Posterior vena cava (tissue), 2 donors: Measurements from ENCODE around the gene CLINT1. TPM values are rescaled to one million over a fixed set of nuclear protein-coding genes. Genes with fewer than 3 reads are reported as not detected.

ENCODE experiments used
- DNase-seq: peaks from one replicate; pipeline ENCODE4 v3.0.0-alpha.2; 2020; ENCODE audit warnings: low spot score
- intact Hi-C, 2 donors: fragments of 100-400 bp; cut with DNase I; formaldehyde crosslinking; loops; one replicate each; pipeline versions ENCODE4 v1.14.1 to v1.14.2; 2022 to 2023
- total RNA-seq, 2 donors: library from RNA; stranded (reverse); fragmentation: NEBNext Ultra II Directional; extraction: Animal tissue kit (Norgen Biotek cat#: 25700); gene quantifications; one replicate each; pipeline ENCODE4 v1.2.1, GENCODE V29; 2021
- donor health status: DM: yes; HTN: yes; CAD: no.
- donor health status: DM: yes; HTN: yes; CAD: no.

The CLINT1 gene
- total RNA-seq, 2 donors from 2014 or later, result 44.0 to 59.4 TPM

GRCh38 chr5:157779221-157779620 lies 79.7 kb downstream of the CLINT1 start:
- intact Hi-C loops, result no loop called here
- no peak for DNase-seq

GRCh38 chr5:157778121-157778805 lies 80.7 kb downstream of the CLINT1 start:
- intact Hi-C loops, result no loop called here
- DNase-seq, result no peak

- no peak for DNase-seq
- intact Hi-C loops, result no loop called here
These were observed 86.8 kb downstream of the CLINT1 start for GRCh38 chr5:157772127-157772526.

GRCh38 chr5:157770665-157771064 lies 88.3 kb downstream of the CLINT1 start:
- intact Hi-C loops, result no loop called here
- no peak for DNase-seq

- intact Hi-C loops, result no loop called here
- DNase-seq, result no peak
These were observed 91.3 kb downstream of the CLINT1 start for GRCh38 chr5:157767689-157768088.

- no peak for DNase-seq
- intact Hi-C loops, result no loop called here
These were observed 92.0 kb downstream of the CLINT1 start for GRCh38 chr5:157766902-157767301.

- DNase-seq, result no peak
- intact Hi-C loops, result no loop called here
These were observed 92.5 kb downstream of the CLINT1 start for GRCh38 chr5:157766442-157766841.

GRCh38 chr5:157764531-157764930 lies 94.4 kb downstream of the CLINT1 start:
- intact Hi-C loops, result no loop called here
- DNase-seq, result no peak

GRCh38 chr5:157761690-157762621 lies 97.0 kb downstream of the CLINT1 start:
- intact Hi-C loops, result loop anchor here in 1 of 2 donors (2.0 kb wide), 1 partner anchor 235 kb away; no protein-coding TSS in a partner anchor
- no peak for DNase-seq

- intact Hi-C loops, result no loop called here
- no peak for DNase-seq
These were observed 100.2 kb downstream of the CLINT1 start for GRCh38 chr5:157758706-157759105.

GRCh38 chr5:157756122-157756521 lies 102.8 kb downstream of the CLINT1 start:
- DNase-seq, result no peak
- intact Hi-C loops, result no loop called here

- no peak for DNase-seq
- intact Hi-C loops, result no loop called here
These were observed 108.6 kb downstream of the CLINT1 start for GRCh38 chr5:157750320-157750719.

GRCh38 chr5:157749462-157749799 lies 109.5 kb downstream of the CLINT1 start:
- intact Hi-C loops, result no loop called here
- DNase-seq, result no peak

- no peak for DNase-seq
- intact Hi-C loops, result no loop called here
These were observed 110.0 kb downstream of the CLINT1 start for GRCh38 chr5:157748760-157749461.

GRCh38 chr5:157747766-157748700 lies 110.9 kb downstream of the CLINT1 start:
- intact Hi-C loops, result no loop called here
- DNase-seq, result no peak

GRCh38 chr5:157747173-157747740 lies 111.7 kb downstream of the CLINT1 start:
- no peak for DNase-seq
- intact Hi-C loops, result no loop called here

GRCh38 chr5:157745041-157745456 lies 113.9 kb downstream of the CLINT1 start:
- intact Hi-C loops, result no loop called here
- DNase-seq, result no peak
